Adrenal gland (tissue), 5 donors: ENCODE measurements around the gene AQP5.

ENCODE experiments used
- POLR2A ChIP-seq, 2 donors: fragments of 450-650 bp; IDR thresholded peaks; one replicate each; pipeline ENCODE4 v1.6.1; 2017; ENCODE audit warnings: antibody characterized with exemption in 2 of 2, mild to moderate bottlenecking in 2 of 2, moderate library complexity in 1 of 2
- TF ChIP-seq, protein P1 (sequence below), 6 experiments: fragments of 450-650 bp in 4 of 6; fragments of 200-600 bp in 2 of 6; sonication (generic) in 1 of 6; IDR thresholded peaks; 1 replicate in 5 of 6; 2 replicates in 1 of 6; pipeline versions ENCODE4 v1.5.1 to v1.8.0; 2016 to 2021; ENCODE audit warnings: antibody characterized with exemption in 6 of 6, mild to moderate bottlenecking in 2 of 6, moderate library complexity in 1 of 6
- donor health status: DM: no; HTN: no; CAD: no.

DNA sequence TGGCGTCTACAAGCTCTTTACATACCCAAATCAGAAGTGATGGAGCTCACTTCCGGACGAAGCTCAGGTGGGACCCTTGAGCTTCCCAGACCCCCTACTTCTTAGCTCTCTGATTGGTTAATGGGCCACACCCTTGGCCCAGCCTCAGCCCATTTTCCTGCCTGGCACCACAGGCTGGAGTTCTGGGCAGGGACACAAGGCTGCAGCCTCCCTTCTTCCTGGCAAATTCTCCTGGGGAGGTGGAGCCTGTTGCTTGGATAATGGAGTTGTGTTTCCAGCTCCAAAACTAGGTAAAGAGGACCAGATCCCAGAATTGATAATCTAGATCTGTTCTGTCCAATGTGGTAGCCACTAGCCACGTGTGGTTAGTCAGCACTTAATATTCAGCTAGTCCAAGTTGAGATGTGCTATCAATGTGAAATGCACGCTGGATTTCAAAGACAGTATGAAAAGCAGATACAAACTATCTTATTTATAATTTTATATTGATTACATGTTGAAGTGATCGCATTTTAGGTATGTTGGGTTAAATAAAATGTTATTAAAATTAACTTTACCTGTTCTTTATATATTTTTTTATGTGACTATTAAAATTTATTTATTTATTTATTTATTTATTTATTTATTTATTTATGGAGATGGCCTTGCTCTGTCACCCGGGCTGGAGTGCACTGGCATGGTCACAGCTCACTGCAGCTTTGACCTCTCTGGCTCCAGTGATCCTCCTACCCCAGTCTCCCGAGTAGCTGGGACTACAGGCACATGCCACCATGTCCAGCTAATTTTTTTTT lies 45.3 kb upstream of the AQP5 start:
- TF ChIP-seq POLR2A (IDR thresholded peaks at IDR 0.05) = no peak
- TF ChIP-seq, protein P1, sequence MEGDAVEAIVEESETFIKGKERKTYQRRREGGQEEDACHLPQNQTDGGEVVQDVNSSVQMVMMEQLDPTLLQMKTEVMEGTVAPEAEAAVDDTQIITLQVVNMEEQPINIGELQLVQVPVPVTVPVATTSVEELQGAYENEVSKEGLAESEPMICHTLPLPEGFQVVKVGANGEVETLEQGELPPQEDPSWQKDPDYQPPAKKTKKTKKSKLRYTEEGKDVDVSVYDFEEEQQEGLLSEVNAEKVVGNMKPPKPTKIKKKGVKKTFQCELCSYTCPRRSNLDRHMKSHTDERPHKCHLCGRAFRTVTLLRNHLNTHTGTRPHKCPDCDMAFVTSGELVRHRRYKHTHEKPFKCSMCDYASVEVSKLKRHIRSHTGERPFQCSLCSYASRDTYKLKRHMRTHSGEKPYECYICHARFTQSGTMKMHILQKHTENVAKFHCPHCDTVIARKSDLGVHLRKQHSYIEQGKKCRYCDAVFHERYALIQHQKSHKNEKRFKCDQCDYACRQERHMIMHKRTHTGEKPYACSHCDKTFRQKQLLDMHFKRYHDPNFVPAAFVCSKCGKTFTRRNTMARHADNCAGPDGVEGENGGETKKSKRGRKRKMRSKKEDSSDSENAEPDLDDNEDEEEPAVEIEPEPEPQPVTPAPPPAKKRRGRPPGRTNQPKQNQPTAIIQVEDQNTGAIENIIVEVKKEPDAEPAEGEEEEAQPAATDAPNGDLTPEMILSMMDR (IDR thresholded peaks at IDR 0.05) = no peak
